ENCODE data around the gene ADAMTSL3. TPM values are rescaled to one million over a fixed set of nuclear protein-coding genes. Genes with fewer than 3 reads are reported as not detected.

The ADAMTSL3 gene
- total and polyA plus RNA-seq, 2 of the 8 experiments (the other 6 are each of a cell fraction or from before 2014, with no cell fraction given): 0.35 to 1.4 TPM

- no peak overlapping the region for H3K27ac ChIP-seq (ENCODE audit: low read depth, low read length)
- no peaks in the 10 kb centered on the region for H3K4me1 ChIP-seq (replicated peaks in 1 of 4; ENCODE audit: control insufficient read depth in 3 of 4, insufficient read depth in 4 of 4, low read length in 3 of 4)
- no peak overlapping the region for H2BK12ac ChIP-seq (ENCODE audit: low read depth, low read length)
- no peak overlapping the region for H3K4ac ChIP-seq (replicated peaks; ENCODE audit: insufficient read length, low read depth, low read length)
- no peak overlapping the region for H4K5ac ChIP-seq (ENCODE audit: insufficient read length, low read depth, low read length)
- no peak overlapping the region for H2BK120ac ChIP-seq (replicated peaks; ENCODE audit: low read depth, low read length)
- H3K9ac ChIP-seq (replicated peaks in 1 of 4; ENCODE audit: extremely low read depth in 1 of 4, low read depth in 3 of 4, low read length in 3 of 4): no peak overlapping the region
- H3K4me3 ChIP-seq (ENCODE audit: extremely low read depth in 1 of 4, insufficient read depth in 2 of 4, low read depth in 3 of 4, low read length in 4 of 4): no peak overlapping the region
- WGBS, 2 experiments (ENCODE audit: extremely low coverage in 1 of 2, insufficient coverage in 1 of 2, insufficient read length in 1 of 2, insufficient replicate concordance in 2 of 2, low coverage in 1 of 2, low lambda C conversion rate in 2 of 2, missing lambda C conversion rate in 1 of 2): 80% methylated on average over 3 of the region's 3 CpGs; no CpG with 5 or more reads in 1 of the 2 experiments
- CTCF ChIA-PET (ENCODE audit: partially characterized antibody): interaction anchor here (0.6 kb wide), 1 partner anchor 479 kb away, joined by 3 read pairs; no protein-coding TSS in a partner anchor
- no peak overlapping the region for H3K23ac ChIP-seq (ENCODE audit: insufficient read length)
- no peak overlapping the region for H3K56ac ChIP-seq (replicated peaks; ENCODE audit: insufficient read length, low read depth, low read length)
- no peaks in the 10 kb centered on the region for H3K27me3 ChIP-seq (replicated peaks in 1 of 4; ENCODE audit: control insufficient read depth in 3 of 4, extremely low read depth in 1 of 4, insufficient read depth in 3 of 4, low read length in 3 of 4)
- H3K9me3 ChIP-seq (ENCODE audit: insufficient read depth in 2 of 2, low read depth in 1 of 2, low read length in 1 of 2): peaks cover 0 to 3% of the 10 kb centered on the region in 2 experiments; a peak in 1 of 4 replicates
- no peak overlapping the region for H2AK5ac ChIP-seq (ENCODE audit: low read depth, low read length)
- H3K79me1 ChIP-seq (ENCODE audit: low read depth, low read length): no peaks in the 10 kb centered on the region
- no peak overlapping the region for H4K91ac ChIP-seq (replicated peaks; ENCODE audit: insufficient read length, low read length)
- no peaks in the 10 kb centered on the region for H3K79me2 ChIP-seq (ENCODE audit: control insufficient read depth in 1 of 2, insufficient read depth in 2 of 2, low read length in 2 of 2)
- H4K20me1 ChIP-seq (replicated peaks in 1 of 2; ENCODE audit: control insufficient read depth in 1 of 2, insufficient read depth in 2 of 2, low read length in 2 of 2): no peaks in the 10 kb centered on the region
- H3K18ac ChIP-seq (ENCODE audit: extremely low read depth, low read length): no peak overlapping the region
- H3K14ac ChIP-seq (ENCODE audit: insufficient read length): no peak overlapping the region
- no peak overlapping the region for H2BK5ac ChIP-seq (ENCODE audit: low read depth, low read length)
- H2AFZ ChIP-seq (ENCODE audit: low read length): no peak overlapping the region
- no peak overlapping the region for H2BK20ac ChIP-seq (ENCODE audit: low read length)
- H3K23me2 ChIP-seq (ENCODE audit: low read depth, low read length): no peaks in the 10 kb centered on the region
- POLR2A ChIA-PET (ENCODE audit: partially characterized antibody): no interaction called here
- TF ChIP-seq EGR1 (IDR thresholded peaks at IDR 0.05; ENCODE audit: borderline replicate concordance, low read depth, low read length) (no peak), POLR2A (IDR thresholded peaks at IDR 0.05; ENCODE audit: control extremely low read depth in 1 of 2, low read depth in 2 of 2, low read length in 2 of 2) (no peak), RBBP5 (IDR thresholded peaks at IDR 0.05; ENCODE audit: borderline replicate concordance, low read depth, low read length) (no peak), BACH1 (IDR thresholded peaks at IDR 0.05; ENCODE audit: low read length) (no peak), CBX5 (IDR thresholded peaks at IDR 0.05; ENCODE audit: low read depth, low read length) (no peak), TEAD4 (IDR thresholded peaks at IDR 0.05; ENCODE audit: low read depth, low read length) (no peak), MAFK (IDR thresholded peaks at IDR 0.05; ENCODE audit: low read depth, low read length) (no peak), BRCA1 (IDR thresholded peaks at IDR 0.05; ENCODE audit: low read depth, low read length) (no peak), RNF2 (IDR thresholded peaks at IDR 0.05; ENCODE audit: borderline replicate concordance, low read depth, low read length, missing control alignments, poor library complexity, severe bottlenecking) (no peak), ATF2 (IDR thresholded peaks at IDR 0.05; ENCODE audit: low read length) (no peak), KDM1A (IDR thresholded peaks at IDR 0.05; ENCODE audit: borderline replicate concordance, low read length) (no peak), EP300 (IDR thresholded peaks at IDR 0.05; ENCODE audit: borderline replicate concordance in 1 of 2, low read depth in 2 of 2, low read length in 2 of 2) (no peak), NANOG (IDR thresholded peaks at IDR 0.05; ENCODE audit: insufficient read depth, low read depth, low read length, poor library complexity, severe bottlenecking) (no peak)
- H3K36me3 ChIP-seq (ENCODE audit: control insufficient read depth in 2 of 4, insufficient read depth in 4 of 4, low read length in 3 of 4): no peaks in the 10 kb centered on the region
- FAIRE-seq (no peak), DNase-seq (ENCODE audit: low read depth in 1 of 2, low spot score in 2 of 2) (no peak)
- H3K4me2 ChIP-seq (ENCODE audit: insufficient read depth in 1 of 2, low read depth in 2 of 2, low read length in 2 of 2): no peak overlapping the region
- no peak overlapping the region for H4K8ac ChIP-seq (ENCODE audit: extremely low read depth, insufficient read depth, low read length)
- H2BK15ac ChIP-seq (ENCODE audit: low read length): no peak overlapping the region
Observed at GRCh38 chr15:84050076-84050475, 396.2 kb downstream of the ADAMTSL3 start.
